ENCODE measurements around the gene SGK2.

Gene SGK2

GRCh38 chr20:43535370-43536004 lies 23.3 kb upstream of the SGK2 start:
- no peaks in the 10 kb centered on the region for H3K4me1 ChIP-seq
- no peaks in the 10 kb centered on the region for H3K79me2 ChIP-seq
- no peaks in the 10 kb centered on the region for H3K9me3 ChIP-seq (ENCODE audit: control insufficient read depth, low read length)
- no peak overlapping the region for H3K4me3 ChIP-seq (ENCODE audit: low read depth, low read length)
- no peaks in the 10 kb centered on the region for H3K27me3 ChIP-seq (ENCODE audit: control insufficient read depth, insufficient read depth, low read length)
- no peak overlapping the region for H3K27ac ChIP-seq
- H3K4me2 ChIP-seq (ENCODE audit: low read length), result no peak overlapping the region
- no peak overlapping the region for H3K9ac ChIP-seq
- H2AFZ ChIP-seq, result no peak overlapping the region
- TF ChIP-seq CTCF (IDR thresholded peaks at IDR 0.05), result no peak
- H3K36me3 ChIP-seq (ENCODE audit: control insufficient read depth, insufficient read depth, low read length), result no peaks in the 10 kb centered on the region

- Histone ChIP-seq H3K9me3 (ENCODE audit: control insufficient read depth, low read length) (no peaks in the 10 kb centered on the region), H3K4me1 (no peaks in the 10 kb centered on the region), H3K27ac (no peak overlapping the region), H3K4me2 (ENCODE audit: low read length) (no peak overlapping the region), H3K79me2 (no peaks in the 10 kb centered on the region), H3K4me3 (ENCODE audit: low read depth, low read length) (no peak overlapping the region), H3K27me3 (ENCODE audit: control insufficient read depth, insufficient read depth, low read length) (no peaks in the 10 kb centered on the region), H3K36me3 (ENCODE audit: control insufficient read depth, insufficient read depth, low read length) (no peaks in the 10 kb centered on the region), H3K9ac (no peak overlapping the region), H2AFZ (no peak overlapping the region)
- no peak for TF ChIP-seq CTCF (IDR thresholded peaks at IDR 0.05)
Observed at GRCh38 chr20:43536041-43536816, 22.6 kb upstream of the SGK2 start.

- H3K9me3 ChIP-seq (ENCODE audit: control insufficient read depth, low read length), result no peaks in the 10 kb centered on the region
- H3K27me3 ChIP-seq (ENCODE audit: control insufficient read depth, insufficient read depth, low read length), result no peaks in the 10 kb centered on the region
- no peak overlapping the region for H2AFZ ChIP-seq
- no peak for TF ChIP-seq CTCF (IDR thresholded peaks at IDR 0.05)
- H3K4me3 ChIP-seq (ENCODE audit: low read depth, low read length), result no peak overlapping the region
- no peaks in the 10 kb centered on the region for H3K36me3 ChIP-seq (ENCODE audit: control insufficient read depth, insufficient read depth, low read length)
- H3K9ac ChIP-seq, result no peak overlapping the region
- no peak overlapping the region for H3K27ac ChIP-seq
- H3K4me2 ChIP-seq (ENCODE audit: low read length), result no peak overlapping the region
- no peaks in the 10 kb centered on the region for H3K79me2 ChIP-seq
- no peaks in the 10 kb centered on the region for H3K4me1 ChIP-seq
Observed at GRCh38 chr20:43536817-43537440, 21.9 kb upstream of the SGK2 start.

GRCh38 chr20:43537921-43538877 lies 20.6 kb upstream of the SGK2 start:
- Histone ChIP-seq H3K4me1 (no peaks in the 10 kb centered on the region), H3K9ac (no peak overlapping the region), H2AFZ (no peak overlapping the region), H3K79me2 (no peaks in the 10 kb centered on the region), H3K27ac (no peak overlapping the region), H3K4me2 (ENCODE audit: low read length) (no peak overlapping the region), H3K36me3 (ENCODE audit: control insufficient read depth, insufficient read depth, low read length) (no peaks in the 10 kb centered on the region), H3K27me3 (ENCODE audit: control insufficient read depth, insufficient read depth, low read length) (no peaks in the 10 kb centered on the region), H3K4me3 (ENCODE audit: low read depth, low read length) (no peak overlapping the region), H3K9me3 (ENCODE audit: control insufficient read depth, low read length) (no peaks in the 10 kb centered on the region)
- peak; percentile 90 for TF ChIP-seq CTCF (IDR thresholded peaks at IDR 0.05)
